ENCODE measurements around the gene AKT3.

DNA sequence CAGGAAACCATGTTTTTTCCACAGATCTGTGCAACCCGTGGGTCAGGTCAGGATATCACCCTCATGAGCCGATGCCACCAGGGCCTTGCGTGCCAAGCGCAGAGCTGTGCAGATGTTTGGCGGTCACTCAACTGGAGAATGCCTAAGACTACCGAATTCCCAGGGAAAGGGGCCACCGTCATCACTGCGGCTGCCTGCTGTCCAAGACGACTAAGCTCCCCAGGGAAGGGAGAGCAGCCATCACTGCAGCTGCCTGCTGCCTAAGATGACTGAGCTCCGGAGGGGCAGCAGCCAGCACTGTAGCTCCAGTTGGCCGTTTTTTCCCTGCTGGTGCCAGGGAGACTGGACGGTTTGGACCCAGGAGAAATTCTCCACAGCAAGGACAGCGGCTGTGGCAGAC is 31.1 kb downstream of the AKT3 start:
- no peak for TF ChIP-seq CTCF (IDR thresholded peaks at IDR 0.05; ENCODE audit: poor library complexity)
- TF ChIP-seq EZH2phosphoT487 (IDR thresholded peaks at IDR 0.05; ENCODE audit: low read depth, severe bottlenecking, unreplicated experiment), result no peak
